GM19467 (cell line): ENCODE data around the gene LAMA2.
"Not testable (repeated sequence)": the region's sequence is repeated elsewhere in the genome, so short reads cannot be mapped to it uniquely, and the experiment has no call there.

Experiments
- ATAC-seq: cut with Tn5 transposase; IDR thresholded peaks from one replicate; pipeline ENCODE4 v1.9.1; 2021; ENCODE audit warnings: mild to moderate bottlenecking, moderate library complexity; ENCODE audit not compliant: unreplicated experiment

LAMA2 gene

GRCh38 chr6:128997880-128998279, 114.9 kb downstream of the LAMA2 start:
- no peak for ATAC-seq

GRCh38 chr6:129006724-129007514, 124.0 kb downstream of the LAMA2 start:
- ATAC-seq, result no peak

DNA sequence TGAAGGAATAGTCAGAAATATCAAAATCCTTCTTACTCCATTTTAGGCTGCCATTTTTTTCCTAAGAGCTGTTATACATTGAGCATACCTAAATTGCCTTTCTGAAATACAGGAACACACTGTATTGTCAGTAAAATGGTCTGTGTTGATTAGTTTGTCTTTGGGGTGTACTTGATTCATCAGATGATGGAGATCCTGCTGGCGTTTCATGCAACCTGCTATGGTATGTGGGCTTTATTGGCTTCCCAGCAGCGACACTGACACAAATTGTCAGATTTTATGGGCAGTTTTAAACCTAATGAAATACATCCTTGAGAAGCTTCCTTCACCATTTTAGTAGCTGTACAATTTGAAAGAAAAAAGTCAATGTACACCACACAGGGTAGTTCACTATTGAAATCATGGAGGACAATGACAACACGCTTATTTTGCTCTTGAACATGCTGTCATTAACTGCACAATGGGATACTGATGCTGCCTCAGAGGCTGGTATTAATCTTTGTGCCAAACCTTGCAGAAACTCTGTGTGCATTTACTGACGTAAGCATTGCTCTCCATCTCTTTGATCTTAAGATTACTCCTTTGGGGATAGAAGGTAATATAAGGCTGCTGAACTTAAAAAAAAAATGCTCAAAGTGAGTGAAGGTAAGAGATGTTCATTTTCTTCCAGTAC, 124.9 kb downstream of the LAMA2 start:
- no peak for ATAC-seq

DNA sequence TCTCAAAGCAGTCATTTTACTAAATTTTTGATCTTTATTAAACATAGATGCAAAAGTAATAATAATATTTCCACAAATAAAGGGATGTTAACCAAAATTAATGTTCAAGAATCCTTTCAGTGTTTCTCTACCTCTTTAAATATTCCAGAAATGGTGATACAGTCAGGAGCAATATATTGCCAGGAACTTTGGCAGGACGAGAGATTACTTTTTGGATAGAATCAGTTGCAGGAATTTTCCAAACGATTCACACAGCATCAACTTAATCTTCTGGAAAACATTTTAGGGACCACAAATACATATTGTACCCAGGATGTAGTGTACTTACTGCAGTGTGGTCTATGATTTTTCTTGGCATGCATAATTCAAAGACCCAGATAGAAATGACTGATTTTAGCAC, 125.7 kb downstream of the LAMA2 start:
- no peak for ATAC-seq

GRCh38 chr6:129009851-129010250, 126.9 kb downstream of the LAMA2 start:
- ATAC-seq, result no peak

GRCh38 chr6:129014302-129014701, 131.4 kb downstream of the LAMA2 start:
- no peak for ATAC-seq

DNA sequence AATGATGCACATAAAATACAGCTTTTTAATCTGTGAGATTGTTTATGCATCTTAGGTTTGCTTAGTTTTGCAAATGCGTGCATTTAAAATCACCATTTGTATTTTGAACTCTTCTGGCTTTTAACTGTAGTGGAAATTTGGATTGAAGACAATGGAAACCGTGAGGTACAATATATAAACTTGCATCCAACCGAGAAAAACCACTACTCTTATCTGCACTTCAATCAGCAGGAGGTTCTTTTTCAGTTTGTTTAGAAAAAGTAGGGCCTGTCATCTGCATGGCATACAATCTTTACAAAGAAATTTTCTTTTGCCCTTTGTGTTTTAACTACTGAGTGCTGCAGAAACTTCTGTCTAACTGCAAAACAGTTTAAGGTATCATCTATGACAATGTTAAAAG, 132.8 kb downstream of the LAMA2 start:
- no peak for ATAC-seq

- ATAC-seq, result no peak
These were observed 133.9 kb downstream of the LAMA2 start for GRCh38 chr6:129016844-129017243.

GRCh38 chr6:129022011-129022553, 139.1 kb downstream of the LAMA2 start:
- no peak for ATAC-seq

DNA sequence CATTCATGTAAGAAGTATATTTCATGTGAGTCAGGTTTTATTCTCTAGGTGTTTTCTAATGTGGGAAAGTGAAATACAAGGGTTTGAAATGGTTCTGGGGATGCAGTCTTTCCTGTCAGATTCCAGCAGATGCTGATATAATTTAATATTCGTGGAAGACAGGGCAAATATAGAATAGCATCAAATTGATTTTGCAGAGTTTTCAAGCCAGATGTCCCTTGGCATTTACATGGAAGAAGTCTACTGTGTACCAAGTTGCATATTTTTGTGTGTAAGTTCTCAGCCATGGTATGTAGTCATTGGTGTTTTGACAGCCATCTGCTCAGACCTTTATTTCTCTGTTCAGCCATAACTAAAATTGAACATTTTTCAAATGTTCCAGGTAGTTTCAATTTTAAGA, 143.7 kb downstream of the LAMA2 start:
- no peak for ATAC-seq

DNA sequence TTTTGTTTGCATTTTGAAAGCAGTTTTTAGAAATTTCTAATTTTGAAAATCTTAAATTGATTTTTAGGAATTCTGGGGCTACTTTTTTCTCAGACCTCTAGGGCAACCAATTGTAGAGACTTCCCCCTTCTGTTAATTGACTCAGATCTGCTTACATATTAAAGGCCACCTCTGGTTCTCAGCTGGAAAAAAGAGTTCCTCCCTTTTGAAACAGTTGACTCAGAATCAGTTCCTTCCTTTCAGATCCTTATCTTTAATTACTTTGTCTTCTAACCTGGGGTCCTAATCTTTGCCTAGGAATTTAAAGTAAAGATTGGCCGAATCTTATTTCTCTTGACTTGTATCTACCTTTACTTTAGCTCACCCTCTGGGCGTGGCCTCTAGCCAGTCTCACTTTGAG, 146.8 kb downstream of the LAMA2 start:
- ATAC-seq, result no peak

DNA sequence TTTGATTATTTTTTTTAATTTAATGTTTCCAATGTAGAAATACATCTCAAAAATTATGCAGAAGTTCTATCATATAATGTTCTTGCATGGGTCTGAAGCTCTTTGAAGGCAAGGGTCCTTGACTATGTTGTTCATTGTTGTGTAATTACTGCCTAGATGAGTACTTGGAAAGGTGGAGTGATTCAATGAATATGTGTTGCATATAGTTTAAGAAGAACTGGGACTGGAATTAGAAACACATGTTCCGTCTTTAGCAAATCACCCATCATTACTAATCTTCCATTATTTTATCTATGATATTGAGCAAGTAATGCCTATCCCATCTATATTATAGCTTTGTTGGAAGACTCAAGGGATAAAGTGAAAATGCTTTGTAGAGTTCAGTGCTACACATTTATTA, 147.3 kb downstream of the LAMA2 start:
- no peak for ATAC-seq

DNA sequence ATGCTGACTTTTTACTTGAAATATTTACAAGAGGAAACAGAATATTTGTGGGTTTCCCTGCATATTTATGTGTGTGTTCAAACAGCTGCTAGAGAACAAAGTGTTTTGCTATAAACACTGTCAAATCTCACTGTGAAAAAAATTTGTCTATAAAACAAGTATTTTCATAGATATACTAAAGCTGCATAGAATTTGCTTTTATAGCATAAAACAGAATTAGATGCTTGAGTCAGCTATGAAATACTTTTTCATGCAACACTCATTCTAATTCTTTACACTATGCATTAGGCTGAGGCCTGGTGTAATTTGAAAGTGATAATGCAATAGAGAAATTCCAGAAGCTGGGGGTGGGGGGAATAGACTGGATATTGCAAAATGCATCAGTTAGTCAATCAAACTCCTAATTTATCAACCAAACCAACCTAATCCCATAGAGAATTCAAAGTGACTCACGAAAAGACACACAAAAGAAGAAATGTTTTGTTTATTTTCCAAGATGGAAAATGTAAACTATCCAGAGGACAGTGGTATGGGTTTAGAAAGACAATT, 148.2 kb downstream of the LAMA2 start:
- ATAC-seq, result no peak

DNA sequence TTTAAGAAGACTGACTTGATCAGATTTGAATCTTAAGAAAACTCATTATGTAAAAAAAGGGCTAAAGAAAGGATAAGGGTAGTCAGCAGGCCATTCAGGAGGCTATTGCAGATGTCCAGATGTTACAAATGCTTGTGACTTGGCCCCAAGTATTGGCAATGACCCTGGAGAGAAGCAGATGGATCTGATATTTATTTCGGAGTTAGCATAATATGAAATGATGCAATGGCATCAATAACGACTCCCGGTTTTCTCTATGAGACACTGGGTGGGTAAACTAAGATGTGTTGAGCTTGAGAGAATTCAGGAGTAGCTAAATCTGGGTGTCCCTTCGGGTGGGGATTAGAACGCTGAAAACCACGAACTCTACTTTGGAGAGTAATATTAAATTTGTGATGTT, 149.7 kb downstream of the LAMA2 start:
- ATAC-seq, result no peak

GRCh38 chr6:129033180-129033579, 150.2 kb downstream of the LAMA2 start:
- ATAC-seq, result no peak

DNA sequence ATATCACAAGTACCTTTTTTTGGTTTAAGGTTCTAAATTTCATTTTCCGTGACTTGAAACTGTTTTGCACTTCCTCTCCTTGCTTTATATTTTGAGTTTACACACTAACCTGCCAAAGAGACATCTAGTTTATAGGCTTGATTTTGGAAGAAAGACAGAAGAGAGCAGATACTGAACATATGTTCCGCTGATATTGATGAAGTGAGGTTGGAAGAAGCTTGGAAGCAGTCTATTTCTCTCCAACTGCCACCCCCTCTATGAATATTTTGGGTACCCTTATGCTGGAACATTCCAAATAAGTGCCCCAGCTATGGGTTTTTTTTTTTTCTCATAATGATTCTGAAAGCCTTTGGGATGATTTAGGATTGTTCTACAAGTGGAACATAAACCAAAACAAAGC, 150.6 kb downstream of the LAMA2 start:
- ATAC-seq, result no peak

DNA sequence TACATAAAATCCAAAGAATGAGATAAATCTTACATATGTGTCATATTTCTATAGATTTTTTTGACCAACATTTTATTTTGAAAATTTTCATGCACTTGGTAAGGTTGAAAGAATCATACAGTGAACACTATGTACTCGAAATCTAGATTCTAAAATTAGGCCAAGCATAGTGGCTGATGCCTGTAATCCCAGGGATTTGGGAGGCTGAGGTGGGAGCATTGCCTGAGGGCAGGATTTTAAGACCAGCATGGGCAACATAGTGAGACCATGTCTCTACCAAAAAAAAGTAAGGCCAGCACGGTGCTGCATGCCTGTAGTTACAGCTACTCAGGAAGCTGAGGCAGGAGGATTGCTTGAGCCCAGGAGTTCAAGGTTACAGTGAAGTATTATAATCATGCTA, 158.6 kb downstream of the LAMA2 start:
- ATAC-seq, result no peak

- ATAC-seq, result no peak
These were observed 163.6 kb downstream of the LAMA2 start for GRCh38 chr6:129046526-129046925.

DNA sequence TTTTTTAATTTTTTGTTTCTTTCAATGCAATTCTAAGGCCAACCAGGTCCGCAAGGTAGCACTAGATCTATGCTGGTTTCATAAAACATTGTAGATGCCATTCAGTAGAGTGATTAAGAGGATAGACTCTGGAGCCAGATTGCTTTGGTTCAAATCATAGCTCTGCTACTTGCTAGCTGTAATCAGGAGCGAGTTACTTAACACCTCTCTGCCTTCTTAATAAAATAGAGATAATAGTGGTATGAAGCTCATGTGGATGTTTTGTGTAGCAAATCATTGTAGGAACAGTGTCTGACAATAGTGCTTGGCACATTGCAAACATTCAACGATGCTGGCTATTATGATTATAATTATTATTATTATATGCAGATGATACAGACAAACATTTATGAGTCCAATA, 164.9 kb downstream of the LAMA2 start:
- no peak for ATAC-seq

DNA sequence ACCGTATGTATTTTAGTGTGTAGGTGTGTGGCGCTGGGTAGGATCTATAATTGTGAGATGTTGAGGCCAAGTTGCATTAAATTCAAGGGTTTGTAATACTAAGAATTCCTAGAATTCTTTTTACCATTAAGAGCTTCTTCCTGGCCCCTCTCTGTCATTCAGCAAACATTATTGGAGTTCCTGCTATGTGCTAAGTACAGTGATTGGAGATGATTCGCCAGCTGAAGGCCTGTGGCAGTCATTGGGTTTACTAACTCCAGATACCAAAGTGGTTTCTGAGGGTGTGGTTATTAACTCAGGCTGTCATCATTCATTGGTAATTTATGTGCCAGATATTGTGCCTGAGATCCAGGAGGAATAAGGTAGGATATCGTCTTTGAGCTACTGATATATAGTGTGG, 167.1 kb downstream of the LAMA2 start:
- no peak for ATAC-seq

GRCh38 chr6:129053143-129053542, 170.2 kb downstream of the LAMA2 start:
- not testable (repeated sequence) for ATAC-seq

DNA sequence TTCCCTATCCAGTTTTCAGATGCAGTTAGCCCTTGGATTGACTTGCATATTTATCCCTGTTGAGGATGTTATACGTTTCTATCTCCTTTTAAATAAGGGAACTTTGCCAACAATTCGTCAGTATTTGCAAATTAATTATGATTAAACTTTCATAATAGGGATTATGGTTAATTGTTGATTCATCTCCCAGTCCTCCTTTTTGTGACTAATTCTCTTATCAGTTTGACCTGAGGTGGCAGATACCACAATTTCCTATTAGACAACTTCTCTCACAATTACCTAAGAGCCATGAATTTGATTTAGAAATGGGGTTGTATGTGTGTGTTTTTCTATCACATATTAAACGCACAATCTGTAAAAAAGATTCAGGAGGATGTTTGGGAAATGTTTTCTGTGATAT, 172.9 kb downstream of the LAMA2 start:
- no peak for ATAC-seq
